ENCODE measurements around the gene BARX2. TPM values are rescaled to one million over a fixed set of nuclear protein-coding genes. Genes with fewer than 3 reads are reported as not detected.

BARX2 gene
- total and polyA plus RNA-seq, 4 experiments from 2014 or later = not detected

DNA sequence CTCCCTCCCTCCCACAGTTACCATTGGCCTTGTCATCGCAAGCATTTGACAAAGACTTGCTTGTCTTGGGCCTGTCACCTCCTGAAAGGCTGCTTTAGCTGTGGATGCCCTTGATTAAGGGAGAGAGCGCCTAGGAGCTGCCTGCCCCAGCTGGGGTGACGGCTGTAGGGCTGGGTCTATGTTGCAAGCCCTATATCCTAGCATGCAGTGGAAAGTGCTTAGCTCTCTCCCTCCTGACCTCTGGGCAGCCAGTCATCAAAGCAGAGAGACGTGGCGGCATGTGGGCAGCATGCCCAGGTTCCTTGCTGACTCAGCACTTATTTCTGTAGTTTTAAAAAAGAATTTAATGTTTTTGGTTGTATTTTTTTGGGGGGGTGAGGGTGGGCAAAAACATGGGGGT is 75.9 kb downstream of the BARX2 start:
- H3K4me3 ChIP-seq (ENCODE audit: low read length in 2 of 2) = no peak overlapping the region
- no peak overlapping the region for H3K4me3 Mint-ChIP-seq
- no peaks in the 10 kb centered on the region for H3K36me3 Mint-ChIP-seq
- CTCF ChIA-PET (ENCODE audit: partially characterized antibody) = no interaction called here
- DNase-seq = no peak
- no peaks in the 10 kb centered on the region for H3K27me3 ChIP-seq (ENCODE audit: insufficient read depth, low read length)
- POLR2A ChIA-PET (ENCODE audit: partially characterized antibody) = no interaction called here
- no peak overlapping the region for H3K27ac ChIP-seq (ENCODE audit: low read depth, low read length)
- intact Hi-C loops (cut with micrococcal nuclease) = no loop called here
- no peaks in the 10 kb centered on the region for H3K4me1 ChIP-seq (ENCODE audit: insufficient read depth, low read length)
- no peaks in the 10 kb centered on the region for H3K36me3 ChIP-seq (ENCODE audit: insufficient read depth, low read length)
- H3K9me3 ChIP-seq (ENCODE audit: control insufficient read depth in 1 of 2, low read length in 2 of 2) = no peaks in the 10 kb centered on the region
- peaks cover 0 to 1% of the 10 kb centered on the region in 2 donors for H3K27me3 Mint-ChIP-seq
- no peaks in the 10 kb centered on the region for H3K4me1 Mint-ChIP-seq
- no peak overlapping the region for H3K27ac Mint-ChIP-seq
- H3K9me3 Mint-ChIP-seq = peaks cover 0 to 7% (median 2%) of the 10 kb centered on the region in 8 donors

DNA sequence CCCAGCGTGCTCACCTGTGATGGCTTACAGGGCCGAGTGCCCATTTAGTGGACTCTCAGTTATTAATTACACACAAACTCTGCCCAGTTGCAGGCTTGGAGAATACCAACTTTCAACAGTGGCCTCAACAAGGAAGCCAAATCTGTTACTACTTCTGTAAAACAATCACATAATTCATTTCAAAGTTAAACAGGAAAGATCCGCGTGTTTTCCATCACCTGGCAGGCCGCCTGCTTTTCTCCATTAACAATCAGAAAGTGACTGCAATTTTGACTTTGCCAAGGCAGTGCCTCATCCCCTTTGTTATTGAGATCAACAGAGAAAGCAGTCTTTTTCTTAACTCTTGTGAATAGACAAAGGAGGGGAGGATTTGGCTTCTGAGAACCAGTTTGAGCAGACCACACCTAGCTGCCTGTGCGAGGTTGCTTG is 77.7 kb downstream of the BARX2 start:
- Mint-ChIP-seq H3K27me3 (peaks cover 0 to 1% of the 10 kb centered on the region in 2 donors), H3K27ac (no peak overlapping the region), H3K9me3 (peaks cover 0 to 5% (median under 1%) of the 10 kb centered on the region in 8 donors), H3K4me1 (no peaks in the 10 kb centered on the region), H3K36me3 (no peaks in the 10 kb centered on the region), H3K4me3 (no peak overlapping the region)
- CTCF ChIA-PET (ENCODE audit: partially characterized antibody) = no interaction called here
- Histone ChIP-seq H3K36me3 (ENCODE audit: insufficient read depth, low read length) (no peaks in the 10 kb centered on the region), H3K4me1 (ENCODE audit: insufficient read depth, low read length) (no peaks in the 10 kb centered on the region), H3K4me3 (ENCODE audit: low read length in 2 of 2) (no peak overlapping the region), H3K9me3 (ENCODE audit: control insufficient read depth in 1 of 2, low read length in 2 of 2) (no peaks in the 10 kb centered on the region), H3K27ac (ENCODE audit: low read depth, low read length) (no peak overlapping the region), H3K27me3 (ENCODE audit: insufficient read depth, low read length) (no peaks in the 10 kb centered on the region)
- POLR2A ChIA-PET (ENCODE audit: partially characterized antibody) = no interaction called here
- intact Hi-C loops (cut with micrococcal nuclease) = no loop called here
- DNase-seq = no peak

DNA sequence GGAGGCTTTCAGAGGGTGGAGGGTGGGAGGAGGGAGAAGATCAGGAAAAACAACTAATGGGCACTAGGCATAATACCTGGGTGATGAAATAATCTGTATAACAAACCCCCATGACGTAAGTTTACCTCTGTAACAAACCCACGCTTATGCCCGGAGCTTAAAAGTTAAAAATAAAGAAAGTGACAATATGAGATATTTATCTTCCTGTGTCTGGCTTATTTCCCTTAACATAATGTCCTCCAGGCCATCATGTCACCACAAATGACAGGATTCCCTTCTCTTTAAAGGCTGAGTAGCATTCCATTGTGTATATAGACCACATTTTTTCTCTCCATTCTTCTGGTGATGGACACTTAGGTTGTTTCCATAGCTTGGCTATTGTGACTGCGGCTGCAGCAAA is 79.5 kb downstream of the BARX2 start:
- no peaks in the 10 kb centered on the region for H3K36me3 Mint-ChIP-seq
- H3K4me1 ChIP-seq (ENCODE audit: insufficient read depth, low read length) = no peaks in the 10 kb centered on the region
- intact Hi-C loops (cut with micrococcal nuclease) = no loop called here
- H3K27me3 Mint-ChIP-seq = peaks cover 0 to 1% of the 10 kb centered on the region in 2 donors
- H3K9me3 ChIP-seq (ENCODE audit: control insufficient read depth in 1 of 2, low read length in 2 of 2) = no peaks in the 10 kb centered on the region
- H3K4me1 Mint-ChIP-seq = no peaks in the 10 kb centered on the region
- no peak for DNase-seq
- no peak overlapping the region for H3K27ac ChIP-seq (ENCODE audit: low read depth, low read length)
- no peaks in the 10 kb centered on the region for H3K27me3 ChIP-seq (ENCODE audit: insufficient read depth, low read length)
- no peak overlapping the region for H3K4me3 Mint-ChIP-seq
- ChIA-PET CTCF (ENCODE audit: partially characterized antibody) (no interaction called here), POLR2A (ENCODE audit: partially characterized antibody) (no interaction called here)
- H3K36me3 ChIP-seq (ENCODE audit: insufficient read depth, low read length) = no peaks in the 10 kb centered on the region
- peaks cover 0 to 5% (median 0%) of the 10 kb centered on the region in 8 donors for H3K9me3 Mint-ChIP-seq
- H3K4me3 ChIP-seq (ENCODE audit: low read length in 2 of 2) = no peak overlapping the region
- H3K27ac Mint-ChIP-seq = no peak overlapping the region

DNA sequence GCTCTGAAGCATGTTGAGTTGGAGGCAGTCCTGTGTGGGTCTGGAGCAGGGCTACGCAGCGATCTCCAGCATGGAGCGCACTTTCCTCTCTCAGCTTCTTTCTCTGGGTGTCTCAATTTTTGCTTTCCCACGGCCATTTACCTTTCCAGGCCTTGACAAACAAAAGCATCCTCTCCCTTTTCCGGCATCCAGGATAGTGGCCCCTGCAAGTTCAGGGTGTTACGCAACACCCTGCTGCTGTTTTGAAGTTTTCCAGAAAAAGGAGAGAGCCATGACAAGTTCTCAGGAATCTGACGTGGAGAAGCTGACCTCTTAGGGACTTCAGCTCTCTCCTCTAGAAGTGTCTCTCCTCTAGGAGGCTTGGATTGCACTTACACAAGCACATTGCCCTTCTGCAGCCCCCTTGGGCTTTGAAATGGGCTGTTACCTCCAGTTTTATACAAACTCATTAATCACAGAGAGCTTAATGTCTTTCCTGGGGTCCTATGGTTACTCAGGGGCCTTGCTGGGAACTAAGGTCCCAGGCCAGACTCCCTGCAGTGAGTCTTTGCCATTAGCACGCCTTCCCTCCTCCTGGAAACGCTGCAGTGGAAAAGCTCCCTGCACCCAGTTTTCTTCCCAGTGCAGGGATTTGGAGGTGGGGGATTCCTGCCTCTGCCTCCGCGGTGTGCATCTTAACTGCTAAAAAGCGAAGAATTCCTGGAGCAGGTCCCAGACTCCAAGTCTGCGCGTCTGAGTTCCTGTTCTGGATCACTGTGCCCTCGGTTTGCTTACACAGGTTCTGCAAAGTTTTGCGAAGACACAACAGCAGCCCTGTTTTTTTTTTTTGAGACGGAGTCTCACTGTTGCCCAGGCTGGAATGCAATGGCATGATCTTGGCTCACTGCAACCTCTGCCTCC is 80.4 kb downstream of the BARX2 start:
- H3K4me3 ChIP-seq (ENCODE audit: low read length in 2 of 2) = no peak overlapping the region
- peaks cover 0 to under 1% of the 10 kb centered on the region in 2 donors for H3K27me3 Mint-ChIP-seq
- peaks cover 0 to 3% (median 0%) of the 10 kb centered on the region in 8 donors for H3K9me3 Mint-ChIP-seq
- no peaks in the 10 kb centered on the region for H3K36me3 ChIP-seq (ENCODE audit: insufficient read depth, low read length)
- H3K27ac Mint-ChIP-seq = no peak overlapping the region
- H3K4me1 Mint-ChIP-seq = no peaks in the 10 kb centered on the region
- H3K27me3 ChIP-seq (ENCODE audit: insufficient read depth, low read length) = no peaks in the 10 kb centered on the region
- ChIA-PET CTCF (ENCODE audit: partially characterized antibody) (no interaction called here), POLR2A (ENCODE audit: partially characterized antibody) (no interaction called here)
- intact Hi-C loops (cut with micrococcal nuclease) = no loop called here
- no peaks in the 10 kb centered on the region for H3K4me1 ChIP-seq (ENCODE audit: insufficient read depth, low read length)
- no peak overlapping the region for H3K27ac ChIP-seq (ENCODE audit: low read depth, low read length)
- H3K9me3 ChIP-seq (ENCODE audit: control insufficient read depth in 1 of 2, low read length in 2 of 2) = no peaks in the 10 kb centered on the region
- no peak overlapping the region for H3K4me3 Mint-ChIP-seq
- no peaks in the 10 kb centered on the region for H3K36me3 Mint-ChIP-seq
- no peak for DNase-seq

DNA sequence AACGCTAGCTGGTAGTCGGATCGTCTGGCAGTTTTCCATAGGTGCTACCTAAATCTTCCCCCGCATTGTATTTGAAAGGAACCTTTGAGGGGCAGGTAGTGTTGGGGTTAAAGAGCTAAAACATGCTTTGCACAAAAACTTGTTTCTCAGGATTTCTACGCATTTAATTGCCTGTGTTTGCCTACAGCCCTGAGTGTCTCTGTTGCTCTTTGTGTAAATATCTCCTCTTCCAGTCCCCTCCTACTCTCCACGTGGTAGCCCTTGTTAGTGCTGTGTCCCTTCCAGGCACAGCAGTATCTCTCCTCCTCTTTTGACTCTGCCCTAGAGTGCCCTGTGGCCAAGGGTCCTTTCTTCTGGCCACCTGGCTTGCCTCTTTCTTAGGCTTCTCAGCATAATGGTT is 81.7 kb downstream of the BARX2 start:
- Histone ChIP-seq H3K36me3 (ENCODE audit: insufficient read depth, low read length) (no peaks in the 10 kb centered on the region), H3K4me3 (ENCODE audit: low read length in 2 of 2) (no peak overlapping the region), H3K27me3 (ENCODE audit: insufficient read depth, low read length) (no peaks in the 10 kb centered on the region), H3K9me3 (ENCODE audit: control insufficient read depth in 1 of 2, low read length in 2 of 2) (no peaks in the 10 kb centered on the region), H3K4me1 (ENCODE audit: insufficient read depth, low read length) (no peaks in the 10 kb centered on the region), H3K27ac (ENCODE audit: low read depth, low read length) (no peak overlapping the region)
- Mint-ChIP-seq H3K36me3 (no peaks in the 10 kb centered on the region), H3K9me3 (peaks cover 0 to 6% (median 1%) of the 10 kb centered on the region in 8 donors), H3K27me3 (no peaks in the 10 kb centered on the region), H3K4me1 (no peaks in the 10 kb centered on the region), H3K27ac (peak overlapping the region in 1 of 7 donors; percentile 58), H3K4me3 (no peak overlapping the region)
- intact Hi-C loops (cut with micrococcal nuclease) = no loop called here
- ChIA-PET POLR2A (ENCODE audit: partially characterized antibody) (no interaction called here), CTCF (ENCODE audit: partially characterized antibody) (no interaction called here)
- DNase-seq = no peak

DNA sequence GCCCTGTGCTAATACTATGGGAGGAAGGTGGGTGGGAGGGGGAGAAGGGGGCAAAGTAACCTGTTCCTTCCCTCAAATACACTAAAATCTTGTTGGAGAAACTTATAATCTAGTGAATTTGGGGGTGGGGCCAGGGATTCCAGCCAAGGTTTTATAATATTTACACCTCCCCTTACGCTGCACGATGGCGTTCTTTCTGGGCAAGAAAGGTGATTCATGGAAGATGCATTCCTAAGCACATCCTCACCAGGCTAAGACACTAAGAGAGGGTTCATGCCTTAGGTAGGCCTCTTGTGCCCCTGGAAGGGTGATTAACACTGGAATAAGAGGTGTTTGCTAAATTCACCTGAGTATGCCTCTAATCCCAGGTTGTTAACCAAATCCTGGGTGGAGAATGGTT is 82.6 kb downstream of the BARX2 start:
- intact Hi-C loops (cut with micrococcal nuclease) = no loop called here
- POLR2A ChIA-PET (ENCODE audit: partially characterized antibody) = no interaction called here
- H3K27ac ChIP-seq (ENCODE audit: low read depth, low read length) = no peak overlapping the region
- H3K27ac Mint-ChIP-seq = no peak overlapping the region
- no peak overlapping the region for H3K4me3 ChIP-seq (ENCODE audit: low read length in 2 of 2)
- no peaks in the 10 kb centered on the region for H3K27me3 ChIP-seq (ENCODE audit: insufficient read depth, low read length)
- H3K4me1 ChIP-seq (ENCODE audit: insufficient read depth, low read length) = no peaks in the 10 kb centered on the region
- H3K9me3 ChIP-seq (ENCODE audit: control insufficient read depth in 1 of 2, low read length in 2 of 2) = no peaks in the 10 kb centered on the region
- no peaks in the 10 kb centered on the region for H3K27me3 Mint-ChIP-seq
- DNase-seq = no peak
- H3K36me3 ChIP-seq (ENCODE audit: insufficient read depth, low read length) = no peaks in the 10 kb centered on the region
- H3K36me3 Mint-ChIP-seq = peaks cover 0 to 1% of the 10 kb centered on the region in 2 donors
- H3K4me3 Mint-ChIP-seq = no peak overlapping the region
- H3K9me3 Mint-ChIP-seq = peaks cover 0 to 9% (median 5%) of the 10 kb centered on the region in 8 donors
- H3K4me1 Mint-ChIP-seq = no peaks in the 10 kb centered on the region
- CTCF ChIA-PET (ENCODE audit: partially characterized antibody) = no interaction called here

DNA sequence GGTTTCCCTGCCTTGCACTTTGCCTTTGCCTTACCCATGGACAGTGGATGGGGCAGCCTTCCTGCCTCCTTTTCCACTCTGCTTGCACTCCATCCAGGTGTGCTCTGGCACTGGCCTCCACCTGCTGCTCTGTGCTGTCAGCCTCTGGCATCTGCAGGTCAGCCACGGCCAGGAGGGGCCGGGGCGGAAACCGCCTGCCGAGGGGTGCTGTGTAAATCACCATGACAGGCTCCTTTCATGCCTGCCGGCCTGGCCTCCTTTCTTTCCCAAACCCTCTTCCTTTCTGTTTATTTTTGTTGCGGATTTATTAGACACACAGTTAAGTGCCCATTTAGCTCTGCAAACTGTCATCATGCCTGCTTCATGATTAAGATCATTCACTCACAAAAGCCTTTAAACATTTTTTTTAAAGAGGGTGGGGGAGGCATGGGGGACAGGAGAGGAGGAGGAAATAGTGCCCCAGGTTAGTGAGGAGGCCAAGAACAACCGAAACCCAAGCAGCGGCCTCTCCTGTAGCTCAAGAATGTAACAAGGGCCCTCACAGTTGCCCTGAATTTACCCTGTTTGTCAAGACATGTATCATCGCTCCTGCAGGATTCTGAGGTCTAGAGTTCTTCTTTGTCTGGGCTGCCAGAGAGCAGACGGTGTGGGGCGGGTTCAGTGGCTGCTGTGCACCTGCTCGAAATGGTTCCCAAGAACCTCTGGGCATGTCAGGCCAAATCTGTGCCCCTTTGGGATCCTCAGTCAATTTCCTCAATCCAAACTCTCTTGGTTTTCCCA is 83.3 kb downstream of the BARX2 start:
- H3K27me3 Mint-ChIP-seq = no peaks in the 10 kb centered on the region
- Histone ChIP-seq H3K36me3 (ENCODE audit: insufficient read depth, low read length) (no peaks in the 10 kb centered on the region), H3K27me3 (ENCODE audit: insufficient read depth, low read length) (no peaks in the 10 kb centered on the region), H3K4me3 (ENCODE audit: low read length in 2 of 2) (no peak overlapping the region), H3K27ac (ENCODE audit: low read depth, low read length) (no peak overlapping the region), H3K4me1 (ENCODE audit: insufficient read depth, low read length) (no peaks in the 10 kb centered on the region), H3K9me3 (ENCODE audit: control insufficient read depth in 1 of 2, low read length in 2 of 2) (no peaks in the 10 kb centered on the region)
- no peak overlapping the region for H3K4me3 Mint-ChIP-seq
- H3K36me3 Mint-ChIP-seq = peaks cover 0 to 2% of the 10 kb centered on the region in 2 donors
- intact Hi-C loops (cut with micrococcal nuclease) = no loop called here
- peaks cover 3 to 15% (median 8%) of the 10 kb centered on the region in 8 donors for H3K9me3 Mint-ChIP-seq
- no peak overlapping the region for H3K27ac Mint-ChIP-seq
- DNase-seq = no peak
- no peaks in the 10 kb centered on the region for H3K4me1 Mint-ChIP-seq
- ChIA-PET CTCF (ENCODE audit: partially characterized antibody) (no interaction called here), POLR2A (ENCODE audit: partially characterized antibody) (no interaction called here)
